Measurements from ENCODE around the gene APOBEC3F. TPM values are rescaled to one million over a fixed set of nuclear protein-coding genes. Genes with fewer than 3 reads are reported as not detected.

APOBEC3F gene
- polyA plus RNA-seq, 2 of the 4 experiments (the other 2 are of a cell fraction) = 2.9 to 3.3 TPM

Small RNA genes lying within 50 kb of the gene (small RNA-seq; reads per million reads assigned to genes)
- 0 reads per million in 6 experiments for gene AL022318.2

Other genes with a start within 250 kb of the APOBEC3F start
- 9.8 and 9.9 TPM in 2 replicates for gene DNAL4, start 246.7 kb upstream of the APOBEC3F start, polyA plus RNA-seq (2011; rRNA removed)
- 7.0 to 7.7 TPM (median 7.6 TPM) in 3 replicates for gene DNAL4, start 246.7 kb upstream of the APOBEC3F start, polyA plus RNA-seq (2017; fragmentation: RNase III; extraction: RNeasy Plus Mini Kit Qiagen cat#74134 plus additional on column Dnase treatment)
- 3.3 and 6.6 TPM in 2 replicates for gene NPTXR, start 196.8 kb upstream of the APOBEC3F start, polyA plus RNA-seq (2011; rRNA removed)
- 9.7 to 15.3 TPM (median 14.8 TPM) in 3 replicates for gene NPTXR, start 196.8 kb upstream of the APOBEC3F start, polyA plus RNA-seq (2017; fragmentation: RNase III; extraction: RNeasy Plus Mini Kit Qiagen cat#74134 plus additional on column Dnase treatment)
- gene CBX6, start 168.6 kb upstream of the APOBEC3F start, polyA plus RNA-seq (2011; rRNA removed) = 9.8 and 10.4 TPM in 2 replicates
- 22.1 to 24.0 TPM (median 22.4 TPM) in 3 replicates for gene CBX6, start 168.6 kb upstream of the APOBEC3F start, polyA plus RNA-seq (2017; fragmentation: RNase III; extraction: RNeasy Plus Mini Kit Qiagen cat#74134 plus additional on column Dnase treatment)
- not detected in 2 replicates for gene APOBEC3A, start 83.3 kb upstream of the APOBEC3F start, polyA plus RNA-seq (2011; rRNA removed)
- not detected in 3 replicates for gene APOBEC3A, start 83.3 kb upstream of the APOBEC3F start, polyA plus RNA-seq (2017; fragmentation: RNase III; extraction: RNeasy Plus Mini Kit Qiagen cat#74134 plus additional on column Dnase treatment)
- gene APOBEC3B, start 58.5 kb upstream of the APOBEC3F start, polyA plus RNA-seq (2011; rRNA removed) = 14.7 and 16.7 TPM in 2 replicates
- 17.9 to 19.6 TPM (median 19.1 TPM) in 3 replicates for gene APOBEC3B, start 58.5 kb upstream of the APOBEC3F start, polyA plus RNA-seq (2017; fragmentation: RNase III; extraction: RNeasy Plus Mini Kit Qiagen cat#74134 plus additional on column Dnase treatment)
- 15.1 and 22.2 TPM in 2 replicates for gene APOBEC3C, start 26.6 kb upstream of the APOBEC3F start, polyA plus RNA-seq (2011; rRNA removed)
- gene APOBEC3C, start 26.6 kb upstream of the APOBEC3F start, polyA plus RNA-seq (2017; fragmentation: RNase III; extraction: RNeasy Plus Mini Kit Qiagen cat#74134 plus additional on column Dnase treatment) = 29.3 to 31.7 TPM (median 31.1 TPM) in 3 replicates
- 0.66 and 0.67 TPM in 2 replicates for gene APOBEC3D, start 19.7 kb upstream of the APOBEC3F start, polyA plus RNA-seq (2011; rRNA removed)
- gene APOBEC3D, start 19.7 kb upstream of the APOBEC3F start, polyA plus RNA-seq (2017; fragmentation: RNase III; extraction: RNeasy Plus Mini Kit Qiagen cat#74134 plus additional on column Dnase treatment) = 0.29 to 0.33 TPM (median 0.30 TPM) in 3 replicates
- not detected in 2 replicates for gene APOBEC3G, start 36.4 kb downstream of the APOBEC3F start, polyA plus RNA-seq (2011; rRNA removed)
- 0.16 TPM in 1 of 3 replicates, not detected in the others for gene APOBEC3G, start 36.4 kb downstream of the APOBEC3F start, polyA plus RNA-seq (2017; fragmentation: RNase III; extraction: RNeasy Plus Mini Kit Qiagen cat#74134 plus additional on column Dnase treatment)
- 0.43 and 0.48 TPM in 2 replicates for gene APOBEC3H, start 56.4 kb downstream of the APOBEC3F start, polyA plus RNA-seq (2011; rRNA removed)
- 0.39 to 0.45 TPM in 2 of 3 replicates, not detected in the other for gene APOBEC3H, start 56.4 kb downstream of the APOBEC3F start, polyA plus RNA-seq (2017; fragmentation: RNase III; extraction: RNeasy Plus Mini Kit Qiagen cat#74134 plus additional on column Dnase treatment)
- gene CBX7, start 111.8 kb downstream of the APOBEC3F start, polyA plus RNA-seq (2011; rRNA removed) = 0.79 and 1.3 TPM in 2 replicates
- 2.0 to 2.5 TPM (median 2.3 TPM) in 3 replicates for gene CBX7, start 111.8 kb downstream of the APOBEC3F start, polyA plus RNA-seq (2017; fragmentation: RNase III; extraction: RNeasy Plus Mini Kit Qiagen cat#74134 plus additional on column Dnase treatment)
- 4.0 and 4.5 TPM in 2 replicates for gene PDGFB, start 204.1 kb downstream of the APOBEC3F start, polyA plus RNA-seq (2011; rRNA removed)
- gene PDGFB, start 204.1 kb downstream of the APOBEC3F start, polyA plus RNA-seq (2017; fragmentation: RNase III; extraction: RNeasy Plus Mini Kit Qiagen cat#74134 plus additional on column Dnase treatment) = 2.1 to 3.3 TPM (median 3.0 TPM) in 3 replicates